ENCODE measurements around the gene RPL37A.

GRCh38 chr2:216533609-216534008 is 35.0 kb downstream of the RPL37A start:
- no peak for TF ChIP-seq CTCF (IDR thresholded peaks at IDR 0.05 in 8 of 11, conservative IDR thresholded peaks at IDR 0.05 in 3 of 11)
- TF ChIP-seq POLR2A (IDR thresholded peaks at IDR 0.05) = no peak

Data from spleen (tissue), 7 donors.